ENCODE measurements around the gene SDCBP2.

SDCBP2 gene

GRCh38 chr20:1370548-1371110 is 41.7 kb upstream of the SDCBP2 start:
- Histone ChIP-seq H3K27me3 (ENCODE audit: insufficient read depth, low read length) (no peaks in the 10 kb centered on the region), H2AFZ (ENCODE audit: low read depth, low read length) (no peak overlapping the region), H3K36me3 (ENCODE audit: insufficient read depth, low read length) (peaks cover 61% of the 10 kb centered on the region), H3K4me1 (ENCODE audit: insufficient read depth, low read length) (no peaks in the 10 kb centered on the region), H3K4me3 (ENCODE audit: low read length) (no peak overlapping the region), H3K9me3 (ENCODE audit: low read length) (no peaks in the 10 kb centered on the region)

- Histone ChIP-seq H3K4me1 (ENCODE audit: insufficient read depth, low read length) (no peaks in the 10 kb centered on the region), H3K36me3 (ENCODE audit: insufficient read depth, low read length) (peaks cover 64% of the 10 kb centered on the region), H3K9me3 (ENCODE audit: low read length) (no peaks in the 10 kb centered on the region), H3K4me3 (ENCODE audit: low read length) (no peak overlapping the region), H2AFZ (ENCODE audit: low read depth, low read length) (no peak overlapping the region), H3K27me3 (ENCODE audit: insufficient read depth, low read length) (no peaks in the 10 kb centered on the region)
Measured at GRCh38 chr20:1369970-1370369, 41.0 kb upstream of the SDCBP2 start.

- H3K4me1 ChIP-seq (ENCODE audit: insufficient read depth, low read length), result no peaks in the 10 kb centered on the region
- H2AFZ ChIP-seq (ENCODE audit: low read depth, low read length), result no peak overlapping the region
- H3K9me3 ChIP-seq (ENCODE audit: low read length), result no peaks in the 10 kb centered on the region
- H3K4me3 ChIP-seq (ENCODE audit: low read length), result no peak overlapping the region
- H3K27me3 ChIP-seq (ENCODE audit: insufficient read depth, low read length), result no peaks in the 10 kb centered on the region
- H3K36me3 ChIP-seq (ENCODE audit: insufficient read depth, low read length), result peaks cover 53% of the 10 kb centered on the region
Measured at GRCh38 chr20:1368448-1369199, 39.7 kb upstream of the SDCBP2 start.

GRCh38 chr20:1367479-1367878 is 38.5 kb upstream of the SDCBP2 start:
- Histone ChIP-seq H3K36me3 (ENCODE audit: insufficient read depth, low read length) (peaks cover 50% of the 10 kb centered on the region), H2AFZ (ENCODE audit: low read depth, low read length) (no peak overlapping the region), H3K4me1 (ENCODE audit: insufficient read depth, low read length) (no peaks in the 10 kb centered on the region), H3K9me3 (ENCODE audit: low read length) (no peaks in the 10 kb centered on the region), H3K27me3 (ENCODE audit: insufficient read depth, low read length) (no peaks in the 10 kb centered on the region), H3K4me3 (ENCODE audit: low read length) (no peak overlapping the region)

GRCh38 chr20:1364106-1364505 is 35.2 kb upstream of the SDCBP2 start:
- peaks cover 3% of the 10 kb centered on the region for H3K9me3 ChIP-seq (ENCODE audit: low read length)
- no peaks in the 10 kb centered on the region for H3K4me1 ChIP-seq (ENCODE audit: insufficient read depth, low read length)
- H3K36me3 ChIP-seq (ENCODE audit: insufficient read depth, low read length), result peaks cover 48% of the 10 kb centered on the region
- H3K4me3 ChIP-seq (ENCODE audit: low read length), result no peak overlapping the region
- H2AFZ ChIP-seq (ENCODE audit: low read depth, low read length), result no peak overlapping the region
- no peaks in the 10 kb centered on the region for H3K27me3 ChIP-seq (ENCODE audit: insufficient read depth, low read length)

- H3K27me3 ChIP-seq (ENCODE audit: insufficient read depth, low read length), result no peaks in the 10 kb centered on the region
- H3K4me1 ChIP-seq (ENCODE audit: insufficient read depth, low read length), result no peaks in the 10 kb centered on the region
- no peak overlapping the region for H3K4me3 ChIP-seq (ENCODE audit: low read length)
- peaks cover 3% of the 10 kb centered on the region for H3K9me3 ChIP-seq (ENCODE audit: low read length)
- H2AFZ ChIP-seq (ENCODE audit: low read depth, low read length), result no peak overlapping the region
- peaks cover 43% of the 10 kb centered on the region for H3K36me3 ChIP-seq (ENCODE audit: insufficient read depth, low read length)
Measured at GRCh38 chr20:1363522-1363921, 34.6 kb upstream of the SDCBP2 start.

- Histone ChIP-seq H3K4me1 (ENCODE audit: insufficient read depth, low read length) (no peaks in the 10 kb centered on the region), H3K27me3 (ENCODE audit: insufficient read depth, low read length) (no peaks in the 10 kb centered on the region), H3K9me3 (ENCODE audit: low read length) (peaks cover 3% of the 10 kb centered on the region), H3K4me3 (ENCODE audit: low read length) (no peak overlapping the region), H3K36me3 (ENCODE audit: insufficient read depth, low read length) (peaks cover 37% of the 10 kb centered on the region), H2AFZ (ENCODE audit: low read depth, low read length) (no peak overlapping the region)
Measured at GRCh38 chr20:1362484-1362883, 33.5 kb upstream of the SDCBP2 start.

GRCh38 chr20:1360094-1360846 is 31.3 kb upstream of the SDCBP2 start:
- H2AFZ ChIP-seq (ENCODE audit: low read depth, low read length), result no peak overlapping the region
- no peaks in the 10 kb centered on the region for H3K27me3 ChIP-seq (ENCODE audit: insufficient read depth, low read length)
- no peak overlapping the region for H3K4me3 ChIP-seq (ENCODE audit: low read length)
- H3K36me3 ChIP-seq (ENCODE audit: insufficient read depth, low read length), result peaks cover 34% of the 10 kb centered on the region
- no peaks in the 10 kb centered on the region for H3K4me1 ChIP-seq (ENCODE audit: insufficient read depth, low read length)
- peaks cover 3% of the 10 kb centered on the region for H3K9me3 ChIP-seq (ENCODE audit: low read length)

GRCh38 chr20:1357921-1358671 is 29.2 kb upstream of the SDCBP2 start:
- Histone ChIP-seq H3K36me3 (ENCODE audit: insufficient read depth, low read length) (peaks cover 47% of the 10 kb centered on the region), H3K4me3 (ENCODE audit: low read length) (no peak overlapping the region), H3K27me3 (ENCODE audit: insufficient read depth, low read length) (no peaks in the 10 kb centered on the region), H3K4me1 (ENCODE audit: insufficient read depth, low read length) (no peaks in the 10 kb centered on the region), H2AFZ (ENCODE audit: low read depth, low read length) (no peak overlapping the region), H3K9me3 (ENCODE audit: low read length) (peaks cover 14% of the 10 kb centered on the region)

GRCh38 chr20:1353956-1354355 is 25.0 kb upstream of the SDCBP2 start:
- Histone ChIP-seq H2AFZ (ENCODE audit: low read depth, low read length) (no peak overlapping the region), H3K4me3 (ENCODE audit: low read length) (no peak overlapping the region), H3K36me3 (ENCODE audit: insufficient read depth, low read length) (peaks cover 22% of the 10 kb centered on the region), H3K4me1 (ENCODE audit: insufficient read depth, low read length) (no peaks in the 10 kb centered on the region), H3K9me3 (ENCODE audit: low read length) (peaks cover 15% of the 10 kb centered on the region), H3K27me3 (ENCODE audit: insufficient read depth, low read length) (no peaks in the 10 kb centered on the region)

GRCh38 chr20:1346315-1346969 is 17.5 kb upstream of the SDCBP2 start:
- Histone ChIP-seq H2AFZ (ENCODE audit: low read depth, low read length) (no peak overlapping the region), H3K4me3 (ENCODE audit: low read length) (no peak overlapping the region), H3K9me3 (ENCODE audit: low read length) (peaks cover 4% of the 10 kb centered on the region), H3K36me3 (ENCODE audit: insufficient read depth, low read length) (no peaks in the 10 kb centered on the region), H3K27me3 (ENCODE audit: insufficient read depth, low read length) (no peaks in the 10 kb centered on the region), H3K4me1 (ENCODE audit: insufficient read depth, low read length) (no peaks in the 10 kb centered on the region)

GRCh38 chr20:1345756-1346093 is 16.8 kb upstream of the SDCBP2 start:
- no peaks in the 10 kb centered on the region for H3K36me3 ChIP-seq (ENCODE audit: insufficient read depth, low read length)
- no peak overlapping the region for H3K4me3 ChIP-seq (ENCODE audit: low read length)
- no peaks in the 10 kb centered on the region for H3K27me3 ChIP-seq (ENCODE audit: insufficient read depth, low read length)
- no peaks in the 10 kb centered on the region for H3K4me1 ChIP-seq (ENCODE audit: insufficient read depth, low read length)
- H3K9me3 ChIP-seq (ENCODE audit: low read length), result peaks cover 4% of the 10 kb centered on the region
- H2AFZ ChIP-seq (ENCODE audit: low read depth, low read length), result no peak overlapping the region
